ENCODE data around the gene PRELP.

Gene PRELP

DNA sequence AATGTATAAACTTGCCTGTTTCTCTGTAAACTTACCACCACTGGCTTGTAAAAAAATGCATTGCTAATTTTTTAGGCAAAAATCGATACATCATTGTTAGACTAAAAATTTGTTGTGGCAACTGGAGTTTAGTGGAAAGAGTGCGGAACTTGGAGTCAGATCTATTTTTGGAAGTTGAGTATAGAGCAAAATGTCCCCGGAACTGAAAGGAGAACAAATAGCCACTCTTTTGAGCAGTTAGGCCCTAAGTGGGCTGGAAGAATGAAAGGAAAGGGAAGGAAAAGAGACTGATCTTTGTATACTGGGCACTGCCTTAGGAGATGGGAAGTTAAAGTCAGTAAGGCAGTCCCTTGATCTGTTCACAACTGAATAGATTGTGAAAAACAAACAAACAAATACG lies 48.5 kb downstream of the PRELP start:
- DNase-seq (ENCODE audit: low read depth, low spot score), result no peak

DNA sequence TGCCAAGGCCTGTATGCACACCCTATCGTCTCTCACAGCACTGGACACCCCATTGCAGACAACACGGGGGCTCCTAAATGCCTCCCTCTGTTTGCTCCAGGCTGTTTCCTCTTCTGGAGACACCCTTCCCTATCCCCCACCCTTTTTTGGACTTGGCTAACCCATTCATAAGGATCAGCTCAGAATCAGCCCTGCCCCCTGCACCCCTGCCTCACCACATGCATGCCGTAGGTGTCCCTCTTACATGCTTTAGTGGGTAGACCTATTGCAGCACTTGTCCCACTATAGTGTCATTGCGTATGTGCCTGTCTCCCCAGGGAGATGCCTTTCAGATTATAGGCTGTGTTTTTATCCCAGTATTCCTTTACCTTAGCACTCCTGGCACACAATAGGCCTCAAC lies 49.2 kb downstream of the PRELP start:
- no peak for DNase-seq (ENCODE audit: low read depth, low spot score)

DNA sequence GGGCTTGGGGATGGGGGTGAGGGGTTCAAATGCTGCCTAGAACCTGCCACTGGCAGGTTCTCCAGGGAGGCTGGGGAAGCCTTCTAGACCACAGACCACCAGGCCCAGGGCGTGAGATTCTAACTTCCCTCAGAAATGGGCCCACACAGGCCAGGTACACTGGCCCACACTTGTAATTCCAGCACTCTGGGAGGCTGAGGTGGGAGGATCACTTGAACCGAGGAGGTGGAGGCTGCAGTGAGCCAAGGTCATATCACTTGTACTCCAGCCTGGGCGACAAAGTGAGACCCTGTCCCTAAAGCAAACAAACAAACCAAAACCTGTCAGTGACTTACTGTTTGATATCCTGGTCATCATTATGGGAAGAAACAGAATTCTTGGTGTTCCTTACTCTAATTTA lies 50.1 kb downstream of the PRELP start:
- DNase-seq (ENCODE audit: low read depth, low spot score), result no peak

DNA sequence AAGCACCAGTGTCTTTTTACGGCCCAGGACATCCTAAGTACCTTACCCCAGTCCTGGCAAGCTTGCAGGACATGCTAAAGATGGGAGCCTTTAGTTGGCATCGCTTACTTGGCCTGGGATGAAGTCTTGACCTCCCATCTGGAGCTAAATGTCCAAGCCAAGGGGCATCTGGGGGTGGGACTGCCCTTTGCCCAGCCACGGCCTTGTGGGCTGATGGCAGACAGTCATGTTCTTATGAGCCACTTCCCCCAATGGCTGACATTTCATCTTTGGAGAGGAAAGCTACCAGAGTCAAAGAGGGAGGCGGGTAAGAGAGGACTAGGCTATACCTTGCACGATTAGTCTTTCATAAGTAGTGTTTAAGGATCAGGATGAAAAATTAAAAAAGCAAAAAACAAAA lies 50.5 kb downstream of the PRELP start:
- no peak for DNase-seq (ENCODE audit: low read depth, low spot score)

DNA sequence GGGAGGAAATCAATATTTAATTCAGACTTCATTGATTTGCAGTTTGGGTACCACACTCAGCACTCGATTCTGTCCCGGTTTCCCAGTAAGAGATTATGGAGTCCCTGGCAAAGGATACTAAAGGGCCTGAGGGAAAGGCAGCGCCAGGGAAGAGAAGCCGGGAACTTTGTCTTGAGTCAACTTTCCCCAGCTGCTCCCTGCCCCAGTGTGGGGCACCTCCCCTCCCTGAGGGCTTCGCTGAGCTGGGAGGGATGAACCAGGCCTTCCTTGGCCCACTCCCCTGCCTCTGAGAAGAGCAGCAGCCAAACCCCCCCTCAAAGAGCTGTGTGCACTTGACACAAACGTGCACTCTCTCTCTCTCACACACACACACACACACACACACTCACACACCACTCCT lies 51.0 kb downstream of the PRELP start:
- DNase-seq (ENCODE audit: low read depth, low spot score), result no peak

DNA sequence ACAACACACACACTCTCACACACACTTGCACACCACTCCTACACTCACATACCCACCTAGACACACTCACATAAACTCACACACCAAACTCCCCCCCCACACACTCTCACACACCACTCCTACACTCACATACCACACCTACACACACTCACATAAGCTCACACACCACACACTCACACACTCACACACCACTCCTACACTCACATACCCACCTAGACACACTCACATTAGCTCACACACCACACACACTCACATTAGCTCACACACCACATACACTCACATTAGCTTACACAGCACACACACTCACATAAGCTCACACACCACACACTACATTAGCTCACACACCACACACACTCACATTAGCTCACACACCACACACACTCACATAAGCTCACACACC lies 51.4 kb downstream of the PRELP start:
- DNase-seq (ENCODE audit: low read depth, low spot score), result no peak

DNA sequence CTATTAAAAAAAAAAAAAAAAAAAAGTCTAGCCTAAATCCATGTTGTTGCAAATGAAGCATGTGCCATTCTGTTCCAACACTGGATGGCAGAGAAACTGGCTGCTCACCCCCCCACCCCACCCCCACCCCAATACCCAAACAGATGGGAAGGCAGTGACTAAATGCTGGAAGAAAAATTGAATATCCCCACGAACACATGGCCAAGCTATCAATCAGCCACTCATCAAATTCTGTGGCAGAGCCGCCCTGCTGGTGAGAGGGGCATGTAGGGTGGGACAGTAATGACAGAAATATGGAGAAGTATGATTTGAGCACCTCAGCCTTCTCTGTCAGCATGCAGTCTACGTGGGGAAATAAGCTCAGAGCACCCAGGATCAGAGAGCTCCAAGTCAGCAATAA lies 52.5 kb downstream of the PRELP start:
- no peak for DNase-seq (ENCODE audit: low read depth, low spot score)

DNA sequence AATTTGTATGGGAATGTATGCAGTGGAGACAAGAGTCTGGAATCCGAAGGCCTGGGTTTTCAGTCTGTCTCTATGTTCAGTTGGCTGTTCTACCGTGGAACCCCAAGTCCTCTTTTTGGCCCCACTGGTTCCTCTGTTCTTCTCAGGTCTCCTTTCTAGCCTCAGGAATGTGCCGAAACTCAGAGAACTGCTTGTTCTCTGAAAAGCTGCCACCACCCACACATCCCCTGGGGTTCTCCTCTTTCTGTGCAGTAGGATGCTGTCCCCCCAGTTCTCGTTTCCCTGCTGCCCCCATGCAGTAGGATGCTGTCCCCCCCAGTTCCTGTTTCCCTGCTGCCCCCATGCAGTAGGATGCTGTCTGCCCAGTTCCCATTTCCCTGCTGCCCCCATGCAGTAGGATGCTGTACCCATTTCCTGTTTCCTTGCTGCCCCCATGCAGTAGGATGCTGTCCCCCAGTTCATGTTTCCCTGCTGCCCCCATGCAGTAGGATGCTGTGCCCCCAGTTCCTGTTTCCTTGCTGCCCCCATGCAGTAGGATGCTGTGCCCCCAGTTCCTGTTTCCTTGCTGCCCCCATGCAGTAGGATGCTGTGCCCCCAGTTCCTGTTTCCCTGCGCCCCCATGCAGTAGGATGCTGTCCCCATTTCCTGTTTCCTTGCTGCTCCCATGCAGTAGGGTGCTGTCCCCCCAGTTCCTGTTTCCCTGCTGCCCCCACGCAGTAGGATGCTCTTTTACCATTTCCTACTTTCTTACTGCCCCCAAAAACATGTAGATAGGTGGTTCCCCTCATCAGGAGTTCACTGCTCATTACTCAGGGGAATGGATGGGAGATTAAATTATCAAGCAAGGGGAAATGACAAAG lies 53.6 kb downstream of the PRELP start:
- no peak for DNase-seq (ENCODE audit: low read depth, low spot score)

DNA sequence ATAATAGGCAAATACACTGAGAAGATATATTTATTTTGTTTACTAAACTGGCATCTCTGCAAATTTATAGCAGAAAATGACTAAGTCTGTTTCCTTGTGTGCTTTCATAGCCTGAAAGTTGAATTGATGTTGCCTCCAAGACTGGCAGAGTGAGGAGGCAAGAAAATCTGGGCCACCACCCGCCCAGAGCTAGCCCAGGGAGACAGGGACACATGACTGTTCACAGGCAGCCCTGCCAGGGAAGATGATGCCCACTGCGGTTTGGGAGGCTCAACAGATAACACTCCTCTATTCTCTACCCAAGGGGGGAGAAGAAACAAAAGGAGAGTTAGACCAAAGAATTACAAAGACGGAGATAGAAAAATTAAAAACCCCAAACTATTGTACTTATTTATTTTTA lies 55.5 kb downstream of the PRELP start:
- no peak for DNase-seq (ENCODE audit: low read depth, low spot score)

DNA sequence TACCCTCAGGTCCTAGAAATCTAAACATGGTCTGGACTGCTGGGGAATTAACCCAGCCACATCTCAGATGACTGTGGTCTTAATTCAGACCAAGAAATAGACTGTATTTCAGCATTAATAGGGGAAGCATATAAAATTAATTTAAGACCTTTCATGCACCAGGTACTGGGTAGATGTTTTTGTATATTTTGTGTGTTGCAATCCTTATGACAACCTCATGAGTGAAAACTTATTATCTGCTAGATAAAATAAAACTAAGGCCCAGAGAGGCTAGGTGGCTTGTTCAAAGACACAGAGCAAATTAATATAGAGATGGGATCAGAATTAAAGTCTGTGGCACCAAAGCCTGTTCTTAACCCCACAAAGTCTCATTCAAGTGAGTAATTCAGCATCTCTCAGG lies 58.4 kb downstream of the PRELP start:
- DNase-seq (ENCODE audit: low read depth, low spot score), result no peak

DNA sequence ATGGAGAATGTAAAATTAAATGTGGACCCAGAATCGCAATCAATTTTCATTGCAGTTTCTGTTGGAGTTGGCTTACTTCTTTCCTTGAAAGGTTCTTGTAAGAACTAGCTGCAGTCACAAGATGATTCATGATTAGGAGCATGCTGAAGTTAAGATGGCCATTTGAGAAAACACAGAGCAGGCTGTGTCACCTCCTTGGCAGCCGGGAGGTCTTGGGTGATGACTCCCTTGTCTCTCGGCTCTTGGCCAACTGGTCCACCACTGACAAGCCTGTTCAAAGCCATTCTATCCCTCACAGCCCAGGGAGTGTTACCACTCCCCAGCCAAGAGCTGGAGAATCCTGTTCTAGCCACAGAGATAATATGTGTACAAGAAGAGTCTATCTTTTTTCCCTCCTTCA lies 58.9 kb downstream of the PRELP start:
- DNase-seq (ENCODE audit: low read depth, low spot score), result peak; percentile 86

DNA sequence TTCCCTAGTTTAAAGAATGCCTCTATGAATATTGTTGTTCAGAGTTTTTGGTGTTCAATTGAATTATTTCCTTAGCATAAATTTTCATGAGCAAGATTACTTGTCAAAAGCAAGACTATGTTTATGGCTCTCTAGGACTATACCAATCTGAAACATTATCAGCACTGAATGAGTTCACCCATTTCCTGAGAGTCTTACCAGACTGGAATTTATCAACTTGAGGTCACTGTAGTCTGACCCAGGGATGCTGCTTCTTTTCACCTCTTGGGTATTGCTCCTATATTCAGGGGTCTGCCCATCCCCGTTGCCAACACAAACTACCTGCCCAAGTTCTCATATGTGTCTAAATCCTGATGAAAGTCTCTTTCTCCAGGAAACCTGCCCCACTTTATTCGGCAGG lies 61.0 kb downstream of the PRELP start:
- no peak for DNase-seq (ENCODE audit: low read depth, low spot score)

DNA sequence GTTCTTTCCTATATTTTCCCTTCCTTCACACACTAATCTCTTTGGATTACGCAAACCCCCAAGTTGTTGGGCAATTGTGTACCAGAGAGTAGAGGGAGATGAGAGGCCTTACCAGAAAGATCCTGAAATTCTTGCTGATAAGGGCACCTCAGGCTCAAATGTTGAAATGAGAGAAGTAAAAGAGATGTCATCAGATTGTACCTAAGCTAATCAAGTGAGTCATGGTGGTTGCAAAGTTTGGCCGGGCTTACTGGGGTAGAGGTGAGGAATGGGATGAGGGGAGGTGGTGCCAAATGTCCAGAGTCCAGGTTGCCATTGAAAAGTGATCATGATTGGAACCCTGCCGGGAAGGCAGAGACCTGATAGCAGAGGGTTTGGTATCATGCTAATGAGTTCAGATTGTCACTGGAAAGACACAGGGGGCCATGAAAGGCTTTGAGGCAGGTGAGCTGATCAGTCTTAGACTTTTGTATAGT lies 61.4 kb downstream of the PRELP start:
- DNase-seq (ENCODE audit: low read depth, low spot score), result peak; percentile 51

DNA sequence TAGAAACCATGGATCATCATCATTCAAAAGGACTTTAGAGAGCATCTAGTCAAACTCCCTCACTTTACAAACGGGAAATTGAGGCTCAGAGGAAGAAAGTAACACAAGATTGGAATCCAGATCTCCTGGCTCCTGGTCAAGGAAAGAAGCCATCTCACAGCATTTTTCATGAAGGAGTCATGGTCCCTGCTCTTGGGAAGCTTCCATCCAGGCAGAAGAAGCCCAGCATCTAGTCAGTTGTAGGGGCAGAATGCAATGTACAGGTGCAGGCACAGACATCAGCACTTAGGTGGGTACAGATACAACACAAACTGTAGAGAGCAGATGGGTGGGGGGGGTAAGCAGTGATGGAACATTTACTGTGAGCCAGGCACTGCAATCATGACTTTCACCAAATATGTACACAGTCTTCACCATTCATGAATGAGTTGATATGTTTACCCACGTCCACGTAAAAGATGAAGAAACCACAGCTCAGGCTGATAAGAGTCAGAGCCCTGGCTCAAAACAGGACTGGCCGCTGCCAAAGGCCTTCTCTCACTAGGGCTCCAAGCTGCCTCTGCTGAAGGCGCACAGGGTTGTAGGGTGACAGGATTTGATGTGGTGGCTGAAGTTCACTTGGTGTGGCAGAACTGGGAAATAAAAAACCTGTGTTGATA lies 62.3 kb downstream of the PRELP start:
- DNase-seq (ENCODE audit: low read depth, low spot score), result peak; percentile 48

DNA sequence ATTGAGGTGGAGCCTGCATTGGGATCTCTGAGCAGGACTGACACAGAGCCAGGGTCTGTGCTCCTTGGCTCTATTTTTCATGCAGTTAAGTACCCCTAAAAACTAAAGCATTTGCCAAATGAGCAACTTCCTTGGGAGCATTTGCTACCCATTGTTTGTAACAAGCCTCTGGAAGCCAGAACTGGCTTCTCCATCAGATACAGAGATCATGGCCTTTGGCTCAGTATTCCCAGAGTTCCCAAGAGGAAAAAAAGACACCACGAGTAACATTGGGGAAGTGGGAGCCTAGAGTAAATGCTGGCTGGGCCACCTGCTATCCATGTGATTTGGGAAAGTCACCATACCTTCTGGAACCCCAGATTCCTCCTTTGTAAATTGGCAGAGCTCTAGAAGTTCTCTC lies 63.1 kb downstream of the PRELP start:
- DNase-seq (ENCODE audit: low read depth, low spot score), result no peak

DNA sequence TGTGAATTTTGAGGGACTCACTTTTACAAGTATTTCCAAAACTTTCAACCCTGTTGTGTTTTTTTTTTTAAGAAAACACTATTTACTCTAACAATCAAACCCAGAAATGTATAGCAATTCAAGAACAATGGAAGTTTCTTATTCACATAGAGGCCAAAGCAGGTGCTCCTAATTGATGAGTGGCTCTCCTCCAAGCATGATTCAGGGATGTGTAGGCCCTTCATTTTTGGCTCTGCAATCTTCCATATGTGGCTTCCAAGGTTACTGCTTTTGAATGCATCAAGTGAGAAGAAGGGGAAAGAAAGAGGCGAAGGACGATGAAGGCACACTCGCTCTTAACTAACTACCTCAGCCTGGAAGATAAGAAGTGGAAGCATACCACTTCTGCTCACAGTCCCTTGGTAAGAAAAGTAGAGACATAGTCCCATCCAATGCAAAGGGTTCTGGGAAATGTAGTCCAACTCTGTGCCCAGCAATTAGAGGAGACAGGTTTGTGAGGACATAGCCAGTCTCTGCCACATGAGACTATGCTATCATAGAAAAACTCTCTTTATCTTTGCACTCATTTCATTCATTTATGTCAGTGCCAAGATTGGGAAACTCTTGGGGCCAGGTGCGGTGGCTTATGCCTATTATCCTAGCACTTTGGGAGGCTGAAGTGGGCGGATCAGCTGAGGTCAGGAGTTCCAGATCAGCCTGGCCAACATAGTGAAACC lies 64.4 kb downstream of the PRELP start:
- no peak for DNase-seq (ENCODE audit: low read depth, low spot score)
